T-helper 2 cell treated with Interferon-gamma antibody and Interleukin-4, amounts not matched to agents 5 μg/mL and 100 μg/mL, for 36 hours (primary cell): ENCODE results near the gene FUBP1.
A peak's percentile ranks its signal among the peaks of the same experiment; 100 is the strongest.

Experiments
- DNase-seq: peaks from one replicate; pipeline ENCODE4 v3.0.0; 2021; ENCODE audit warnings: low spot score
- H3K27ac Mint-ChIP-seq: one replicate; pipeline ENCODE4 v1.8.0; 2021; ENCODE audit warnings: mild to moderate bottlenecking, mixed read lengths
- H3K27me3 Mint-ChIP-seq: one replicate; pipeline ENCODE4 v1.8.0; 2021; ENCODE audit warnings: low read depth, mixed read lengths
- H3K36me3 Mint-ChIP-seq: one replicate; pipeline ENCODE4 v1.8.0; 2021; ENCODE audit warnings: low read depth, mixed read lengths
- H3K4me1 Mint-ChIP-seq: one replicate; pipeline ENCODE4 v1.8.0; 2021; ENCODE audit warnings: low read depth, mixed read lengths
- H3K4me3 Mint-ChIP-seq: one replicate; pipeline ENCODE4 v1.8.0; 2022; ENCODE audit warnings: mild to moderate bottlenecking, moderate library complexity, mixed read lengths
- H3K9me3 Mint-ChIP-seq: one replicate; pipeline ENCODE4 v1.8.0; 2021; ENCODE audit warnings: mixed read lengths

Gene FUBP1

DNA sequence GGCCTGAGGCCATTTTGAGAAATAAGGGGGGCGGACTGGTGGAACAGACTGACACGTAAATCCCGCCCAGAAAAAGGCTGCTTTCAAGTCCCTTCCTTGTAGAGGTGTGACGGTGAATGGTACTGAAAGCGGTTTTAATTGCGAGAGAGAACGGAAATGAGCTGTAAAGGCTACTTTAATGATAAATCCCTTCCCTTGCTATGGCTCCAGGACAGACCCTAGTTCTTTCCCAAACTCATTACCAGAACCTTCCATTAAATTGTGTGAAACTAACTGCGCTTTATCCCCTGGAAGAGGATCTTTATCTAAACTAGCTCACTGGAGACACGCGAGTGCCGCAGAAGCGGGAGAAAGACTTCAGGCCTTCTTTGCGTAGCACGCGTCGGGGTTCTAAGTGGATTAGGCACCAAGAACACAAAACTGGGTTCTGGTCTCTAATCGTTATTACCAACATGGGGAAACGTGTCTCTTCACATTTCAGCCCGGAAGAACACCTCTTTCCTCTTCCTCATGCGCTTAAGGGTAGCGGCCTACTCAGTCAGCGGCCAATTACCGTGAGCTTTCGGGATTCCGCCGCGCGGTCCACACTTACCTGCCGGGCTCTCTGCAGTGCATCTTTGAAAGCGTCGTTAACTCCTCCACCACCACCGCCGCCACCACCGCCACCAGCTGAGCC lies 441 bp downstream of the FUBP1 start:
- Mint-ChIP-seq H3K27ac (no peak overlapping the region), H3K36me3 (peaks cover 34% of the 10 kb centered on the region), H3K27me3 (no peaks in the 10 kb centered on the region), H3K9me3 (no peaks in the 10 kb centered on the region), H3K4me1 (peaks cover 34% of the 10 kb centered on the region), H3K4me3 (no peak overlapping the region)
- peak; percentile 85 for DNase-seq

- no peak for DNase-seq
- peaks cover 34% of the 10 kb centered on the region for H3K36me3 Mint-ChIP-seq
- no peak overlapping the region for H3K4me3 Mint-ChIP-seq
- H3K9me3 Mint-ChIP-seq: no peaks in the 10 kb centered on the region
- peaks cover 34% of the 10 kb centered on the region for H3K4me1 Mint-ChIP-seq
- H3K27me3 Mint-ChIP-seq: no peaks in the 10 kb centered on the region
- H3K27ac Mint-ChIP-seq: no peak overlapping the region
These were observed 931 bp downstream of the FUBP1 start for GRCh38 chr1:77977989-77978292.

- no peak overlapping the region for H3K27ac Mint-ChIP-seq
- H3K36me3 Mint-ChIP-seq: peaks cover 38% of the 10 kb centered on the region
- no peak for DNase-seq
- H3K9me3 Mint-ChIP-seq: no peaks in the 10 kb centered on the region
- H3K27me3 Mint-ChIP-seq: no peaks in the 10 kb centered on the region
- no peak overlapping the region for H3K4me3 Mint-ChIP-seq
- H3K4me1 Mint-ChIP-seq: peaks cover 39% of the 10 kb centered on the region
These were observed 2.3 kb downstream of the FUBP1 start for GRCh38 chr1:77976433-77977076.

- H3K4me1 Mint-ChIP-seq: peaks cover 42% of the 10 kb centered on the region
- peaks cover 39% of the 10 kb centered on the region for H3K36me3 Mint-ChIP-seq
- no peak for DNase-seq
- peak overlapping the region; percentile 71 for H3K27ac Mint-ChIP-seq
- H3K9me3 Mint-ChIP-seq: no peaks in the 10 kb centered on the region
- no peak overlapping the region for H3K4me3 Mint-ChIP-seq
- no peaks in the 10 kb centered on the region for H3K27me3 Mint-ChIP-seq
These were observed 3.0 kb downstream of the FUBP1 start for GRCh38 chr1:77975907-77976306.

DNA sequence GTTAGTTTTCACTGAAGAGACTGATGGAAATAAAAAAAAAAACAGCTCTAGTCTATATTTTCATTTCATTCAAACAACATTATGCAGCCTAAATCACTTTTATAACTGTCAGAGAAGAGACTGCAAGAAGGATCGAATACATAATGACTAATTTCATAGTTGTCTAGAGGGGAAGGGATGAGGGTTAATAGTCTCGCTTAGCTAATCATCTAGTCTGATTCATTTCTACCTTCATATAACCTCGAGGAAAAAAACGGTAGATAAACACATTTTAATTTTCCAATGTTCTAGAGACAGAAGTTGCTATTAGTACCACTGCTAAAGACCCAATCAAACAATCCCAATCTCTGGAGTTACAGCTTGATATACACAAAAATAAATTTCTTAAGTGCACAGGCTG lies 3.5 kb downstream of the FUBP1 start:
- H3K27ac Mint-ChIP-seq: peak overlapping the region; percentile 45
- peaks cover 36% of the 10 kb centered on the region for H3K36me3 Mint-ChIP-seq
- H3K27me3 Mint-ChIP-seq: no peaks in the 10 kb centered on the region
- no peak for DNase-seq
- H3K4me3 Mint-ChIP-seq: no peak overlapping the region
- no peaks in the 10 kb centered on the region for H3K9me3 Mint-ChIP-seq
- H3K4me1 Mint-ChIP-seq: peaks cover 37% of the 10 kb centered on the region

DNA sequence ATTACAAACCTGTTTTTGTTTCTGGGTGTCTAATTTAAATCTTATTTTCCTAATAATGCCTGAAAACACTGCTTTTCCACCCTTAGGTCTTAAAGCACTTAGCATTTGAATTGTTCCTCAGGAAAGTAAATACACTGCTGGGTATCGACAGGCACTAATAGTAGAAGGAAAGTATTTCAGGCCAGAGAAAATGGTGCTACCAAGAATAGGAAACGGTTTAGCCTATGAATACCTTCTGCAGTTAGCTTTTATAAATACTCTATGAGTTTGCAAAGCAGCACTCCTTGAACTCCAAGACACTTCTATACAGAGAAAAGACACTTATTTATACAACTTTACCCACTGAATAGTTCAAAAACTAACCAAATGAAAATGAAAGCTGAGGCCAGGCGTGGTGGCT lies 6.8 kb downstream of the FUBP1 start:
- Mint-ChIP-seq H3K4me3 (peak overlapping the region; percentile 2), H3K36me3 (peaks cover 61% of the 10 kb centered on the region), H3K27me3 (no peaks in the 10 kb centered on the region), H3K27ac (no peak overlapping the region), H3K9me3 (no peaks in the 10 kb centered on the region), H3K4me1 (peaks cover 42% of the 10 kb centered on the region)
- DNase-seq: no peak

GRCh38 chr1:77970192-77970591 lies 8.7 kb downstream of the FUBP1 start:
- no peak overlapping the region for H3K27ac Mint-ChIP-seq
- H3K4me3 Mint-ChIP-seq: no peak overlapping the region
- DNase-seq: no peak
- no peaks in the 10 kb centered on the region for H3K9me3 Mint-ChIP-seq
- peaks cover 56% of the 10 kb centered on the region for H3K36me3 Mint-ChIP-seq
- peaks cover 32% of the 10 kb centered on the region for H3K4me1 Mint-ChIP-seq
- no peaks in the 10 kb centered on the region for H3K27me3 Mint-ChIP-seq

DNA sequence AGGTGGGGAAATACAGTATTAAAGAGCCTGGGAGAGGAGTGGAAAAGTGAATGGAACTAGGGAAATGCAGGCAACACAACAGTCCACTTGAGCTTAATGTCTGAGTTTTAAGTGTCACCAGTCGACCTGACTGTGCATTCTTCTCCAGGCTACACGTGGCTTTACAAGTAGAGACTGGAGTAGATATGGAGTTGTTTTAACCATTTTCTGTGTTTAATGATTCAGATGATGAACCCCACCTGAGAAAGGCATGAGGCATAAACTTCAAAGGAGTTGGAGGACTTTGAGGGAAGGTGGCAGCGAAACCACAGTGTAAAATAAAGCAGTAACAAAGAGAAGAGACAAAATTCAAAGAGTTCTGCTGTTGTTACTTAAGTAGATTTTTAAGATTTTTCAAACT lies 12.6 kb downstream of the FUBP1 start:
- Mint-ChIP-seq H3K27ac (no peak overlapping the region), H3K9me3 (no peaks in the 10 kb centered on the region), H3K4me1 (peaks cover 17% of the 10 kb centered on the region)

GRCh38 chr1:77961392-77961791 lies 17.5 kb downstream of the FUBP1 start:
- H3K27ac Mint-ChIP-seq: no peak overlapping the region
- H3K4me1 Mint-ChIP-seq: peaks cover 15% of the 10 kb centered on the region
- no peaks in the 10 kb centered on the region for H3K9me3 Mint-ChIP-seq
- no peaks in the 10 kb centered on the region for H3K27me3 Mint-ChIP-seq
- no peak for DNase-seq
- no peak overlapping the region for H3K4me3 Mint-ChIP-seq
- H3K36me3 Mint-ChIP-seq: peaks cover 77% of the 10 kb centered on the region

More for the DNA sequence above, 12.6 kb downstream of the FUBP1 start:
- DNase-seq: no peak
- Mint-ChIP-seq H3K27me3 (no peaks in the 10 kb centered on the region), H3K4me3 (no peak overlapping the region), H3K36me3 (peaks cover 73% of the 10 kb centered on the region)

DNA sequence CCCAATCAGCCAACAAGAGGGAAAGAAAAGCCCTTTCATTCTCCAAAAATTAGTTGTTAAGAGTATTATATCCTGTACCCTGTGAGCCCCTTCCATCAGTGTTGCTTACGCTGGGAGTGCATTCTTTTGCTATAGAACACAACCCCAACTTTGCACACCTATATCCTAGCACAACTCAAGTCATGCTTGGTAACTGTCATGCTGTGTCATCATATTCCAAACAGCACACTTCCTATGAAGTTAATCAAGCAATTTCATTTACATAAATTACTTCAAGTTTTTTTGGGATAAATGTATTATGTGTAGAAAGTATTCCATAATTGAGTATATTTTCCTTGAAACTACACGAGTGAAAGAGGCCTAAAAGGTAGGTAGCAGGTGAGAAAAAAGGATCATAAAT lies 20.0 kb downstream of the FUBP1 start:
- Mint-ChIP-seq H3K27me3 (no peaks in the 10 kb centered on the region), H3K9me3 (no peaks in the 10 kb centered on the region), H3K4me1 (peaks cover 8% of the 10 kb centered on the region), H3K36me3 (peaks cover 72% of the 10 kb centered on the region), H3K4me3 (no peak overlapping the region), H3K27ac (peak overlapping the region; percentile 41)
- no peak for DNase-seq

GRCh38 chr1:77958391-77958790 lies 20.5 kb downstream of the FUBP1 start:
- H3K4me3 Mint-ChIP-seq: no peak overlapping the region
- H3K4me1 Mint-ChIP-seq: peaks cover 8% of the 10 kb centered on the region
- H3K36me3 Mint-ChIP-seq: peaks cover 72% of the 10 kb centered on the region
- H3K27ac Mint-ChIP-seq: peak overlapping the region; percentile 41
- H3K9me3 Mint-ChIP-seq: no peaks in the 10 kb centered on the region
- DNase-seq: no peak
- no peaks in the 10 kb centered on the region for H3K27me3 Mint-ChIP-seq

GRCh38 chr1:77956464-77956863 lies 22.4 kb downstream of the FUBP1 start:
- H3K4me3 Mint-ChIP-seq: no peak overlapping the region
- no peaks in the 10 kb centered on the region for H3K27me3 Mint-ChIP-seq
- H3K9me3 Mint-ChIP-seq: no peaks in the 10 kb centered on the region
- peaks cover 15% of the 10 kb centered on the region for H3K4me1 Mint-ChIP-seq
- peaks cover 69% of the 10 kb centered on the region for H3K36me3 Mint-ChIP-seq
- DNase-seq: no peak
- no peak overlapping the region for H3K27ac Mint-ChIP-seq

DNA sequence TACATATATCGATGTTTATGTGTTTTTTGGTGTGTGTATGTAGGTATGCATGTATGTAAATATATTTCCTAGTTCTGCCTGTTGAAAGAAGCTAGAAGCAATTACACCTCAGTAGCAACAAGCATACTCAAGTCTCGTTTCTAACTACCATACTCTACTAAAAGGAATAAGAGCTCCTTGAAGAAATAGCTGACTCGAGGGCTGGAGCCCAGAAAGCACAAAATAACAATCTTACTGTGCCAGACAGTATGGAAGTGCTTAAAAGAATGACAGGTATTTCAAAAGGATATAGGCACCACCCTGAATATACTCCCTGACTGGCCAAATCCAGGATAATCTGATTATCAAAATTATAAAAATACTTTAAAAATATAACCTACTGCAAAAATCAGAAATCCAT lies 23.2 kb downstream of the FUBP1 start:
- Mint-ChIP-seq H3K27me3 (no peaks in the 10 kb centered on the region), H3K36me3 (peaks cover 69% of the 10 kb centered on the region), H3K4me1 (peaks cover 16% of the 10 kb centered on the region), H3K4me3 (no peak overlapping the region), H3K27ac (no peak overlapping the region), H3K9me3 (no peaks in the 10 kb centered on the region)
- DNase-seq: no peak

DNA sequence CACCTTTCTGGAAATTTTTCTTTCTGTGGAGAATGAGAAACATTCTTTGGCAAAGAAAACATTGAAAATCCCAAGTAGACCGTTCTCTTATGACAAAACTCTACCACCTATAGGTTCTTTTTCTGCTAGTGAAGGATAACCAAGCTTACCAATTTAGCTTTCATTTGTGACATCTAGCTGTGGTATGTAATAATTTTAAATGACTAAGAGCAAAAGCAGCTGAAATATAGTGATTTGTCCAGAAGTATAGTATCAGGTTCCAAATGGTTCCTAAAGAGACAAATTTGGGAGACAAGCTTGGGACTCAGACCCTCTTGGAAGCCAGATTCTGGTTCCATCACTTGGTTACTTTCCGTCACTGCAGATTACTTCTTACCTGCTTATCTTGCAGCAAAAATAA lies 24.4 kb downstream of the FUBP1 start:
- Mint-ChIP-seq H3K4me1 (peaks cover 16% of the 10 kb centered on the region), H3K9me3 (no peaks in the 10 kb centered on the region), H3K4me3 (no peak overlapping the region), H3K36me3 (peaks cover 62% of the 10 kb centered on the region), H3K27ac (no peak overlapping the region), H3K27me3 (no peaks in the 10 kb centered on the region)
- DNase-seq: no peak

DNA sequence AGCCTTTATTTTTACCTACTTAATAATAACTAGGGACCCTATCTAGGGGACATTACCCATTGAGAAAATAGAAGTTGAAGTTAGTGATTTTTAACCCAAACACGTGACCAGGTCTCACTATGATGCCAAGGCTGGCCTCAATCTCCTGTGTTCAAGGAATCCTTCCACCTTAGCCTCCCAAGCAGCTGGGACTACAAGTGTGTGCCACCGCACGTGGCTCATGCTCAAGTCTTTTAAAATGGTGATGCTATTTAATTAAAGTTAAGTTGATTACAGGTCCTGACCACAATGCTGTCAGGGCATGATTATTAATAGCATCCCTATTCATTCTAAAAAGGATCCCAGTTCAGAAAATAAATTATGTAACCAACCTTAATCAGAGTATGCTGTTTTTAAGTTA lies 25.0 kb downstream of the FUBP1 start:
- Mint-ChIP-seq H3K27ac (no peak overlapping the region), H3K9me3 (no peaks in the 10 kb centered on the region)

More for the DNA sequence above, 25.0 kb downstream of the FUBP1 start:
- Mint-ChIP-seq H3K4me3 (no peak overlapping the region), H3K27me3 (no peaks in the 10 kb centered on the region), H3K36me3 (peaks cover 60% of the 10 kb centered on the region), H3K4me1 (peaks cover 16% of the 10 kb centered on the region)
- DNase-seq: no peak
